ENCODE measurements around the gene ADRM1. TPM values are rescaled to one million over a fixed set of nuclear protein-coding genes. Genes with fewer than 3 reads are reported as not detected.

Gene ADRM1
- total and polyA plus RNA-seq, 2 of the 4 experiments (the other 2 are of a cell fraction), result 103 to 149 TPM

- intact Hi-C loops (cut with micrococcal nuclease), result loop anchor here (10.0 kb wide), 1 partner anchor 194 kb away; no protein-coding TSS in a partner anchor
- H3K27ac ChIP-seq (ENCODE audit: insufficient read depth, low read length), result no peak overlapping the region
- no peak overlapping the region for H3K18ac ChIP-seq (ENCODE audit: low read depth, low read length)
- POLR2A ChIA-PET (ENCODE audit: unreplicated experiment), result no interaction called here
- no peak overlapping the region for H2AK9ac ChIP-seq (replicated peaks; ENCODE audit: low read depth, low read length, poor library complexity)
- H4K91ac ChIP-seq (ENCODE audit: insufficient read depth, low read depth, low read length), result no peak overlapping the region
- H2BK20ac ChIP-seq (ENCODE audit: low read depth, low read length), result no peak overlapping the region
- peaks cover 21% of the 10 kb centered on the region for H4K20me1 ChIP-seq (ENCODE audit: insufficient read depth, low read length)
- no peak overlapping the region for H2AK5ac ChIP-seq (ENCODE audit: low read depth, low read length)
- CTCF ChIA-PET, result interaction anchor here (1.2 to 1.5 kb wide), 2 partner anchors 75 to 82 kb away, joined by 6 to 10 read pairs; no protein-coding TSS in a partner anchor
- no peak overlapping the region for H2AFZ ChIP-seq (replicated peaks; ENCODE audit: low read length, poor library complexity)
- H3K4ac ChIP-seq (ENCODE audit: low read depth, low read length), result no peak overlapping the region
- 68% methylated on average over 4 of the region's 11 CpGs; no CpG with 5 or more reads in 1 of the 2 experiments for WGBS, 2 experiments (ENCODE audit: extremely low coverage in 2 of 2, insufficient read length in 1 of 2)
- no peak overlapping the region for H3K4me3 ChIP-seq (ENCODE audit: insufficient read depth, low read depth, low read length)
- dilution Hi-C loops (cut with HindIII; ENCODE audit: low sequenced_read_pairs, unreplicated experiment), result no loop called here
- 0 out of 2 replicates have a peak, but pooled peaks cover 6% of the 10 kb centered on the region for H3K9me1 ChIP-seq (ENCODE audit: insufficient read depth, low read length)
- no peaks in the 10 kb centered on the region for H3K27me3 ChIP-seq (ENCODE audit: control insufficient read depth, insufficient read depth, low read length)
- peaks cover 0 to 24% of the 10 kb centered on the region in 2 experiments; a peak in 2 of 4 replicates for H3K79me1 ChIP-seq (ENCODE audit: low read depth in 1 of 2, low read length in 2 of 2)
- no peak overlapping the region for H3K23ac ChIP-seq (ENCODE audit: low read depth, low read length)
- no peak overlapping the region for H3K56ac ChIP-seq (ENCODE audit: extremely low read depth, insufficient read depth, low read length)
- BruUV-seq (replicated peaks), result no TSS peak
- H3K36me3 ChIP-seq (ENCODE audit: control insufficient read depth, insufficient read depth, low read length), result peaks cover 24% of the 10 kb centered on the region
- H2BK120ac ChIP-seq (ENCODE audit: low read depth, low read length), result no peak overlapping the region
- H3K9ac ChIP-seq (ENCODE audit: low read depth, low read length), result no peak overlapping the region
- peaks cover 12% of the 10 kb centered on the region for H3K4me1 ChIP-seq (ENCODE audit: control insufficient read depth, insufficient read depth, low read length)
- H3K4me2 ChIP-seq (ENCODE audit: low read depth, low read length), result no peak overlapping the region
- in situ Hi-C loops (cut with MboI; ENCODE audit: low sequenced_read_pairs), result no loop called here
- H3K9me3 ChIP-seq (ENCODE audit: control insufficient read depth, insufficient read depth, low read length), result no peaks in the 10 kb centered on the region
- no peak for DNase-seq
- no peak overlapping the region for H4K5ac ChIP-seq (ENCODE audit: low read depth, low read length)
- no peak for TF ChIP-seq RFX5 (IDR thresholded peaks at IDR 0.05; ENCODE audit: low read depth, low read length)
- TF ChIP-seq MAZ (IDR thresholded peaks at IDR 0.05; ENCODE audit: borderline replicate concordance, low read depth, low read length), result no peak
- TF ChIP-seq NFE2L2 (IDR thresholded peaks at IDR 0.05; ENCODE audit: low read depth, low read length), result no peak
- no peak for TF ChIP-seq MXI1 (IDR thresholded peaks at IDR 0.05; ENCODE audit: borderline replicate concordance, low read depth, low read length)
- TF ChIP-seq CHD1 (IDR thresholded peaks at IDR 0.05; ENCODE audit: low read depth, low read length), result no peak
- TF ChIP-seq MAFK (IDR thresholded peaks at IDR 0.05; ENCODE audit: low read depth, low read length), result no peak
- TF ChIP-seq SMC3 (IDR thresholded peaks at IDR 0.05; ENCODE audit: low read depth, low read length), result no peak
- no peak for TF ChIP-seq RCOR1 (IDR thresholded peaks at IDR 0.05; ENCODE audit: insufficient replicate concordance, low read length)
- TF ChIP-seq FOS (IDR thresholded peaks at IDR 0.05; ENCODE audit: low read depth, low read length), result no peak
- TF ChIP-seq, protein P1, sequence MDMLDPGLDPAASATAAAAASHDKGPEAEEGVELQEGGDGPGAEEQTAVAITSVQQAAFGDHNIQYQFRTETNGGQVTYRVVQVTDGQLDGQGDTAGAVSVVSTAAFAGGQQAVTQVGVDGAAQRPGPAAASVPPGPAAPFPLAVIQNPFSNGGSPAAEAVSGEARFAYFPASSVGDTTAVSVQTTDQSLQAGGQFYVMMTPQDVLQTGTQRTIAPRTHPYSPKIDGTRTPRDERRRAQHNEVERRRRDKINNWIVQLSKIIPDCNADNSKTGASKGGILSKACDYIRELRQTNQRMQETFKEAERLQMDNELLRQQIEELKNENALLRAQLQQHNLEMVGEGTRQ (IDR thresholded peaks at IDR 0.05; ENCODE audit: low read depth, low read length), result no peak
- TF ChIP-seq POLR2A (IDR thresholded peaks at IDR 0.05; ENCODE audit: low read depth, low read length), result no peak
- no peak for TF ChIP-seq CEBPB (IDR thresholded peaks at IDR 0.05; ENCODE audit: low read depth, low read length)
- no peak overlapping the region for H3K14ac ChIP-seq (replicated peaks; ENCODE audit: low read depth, low read length)
- H4K8ac ChIP-seq (ENCODE audit: low read depth in 2 of 2, low read length in 2 of 2), result no peak overlapping the region
- no peak overlapping the region for H2BK5ac ChIP-seq (ENCODE audit: low read depth, low read length, poor library complexity, severe bottlenecking)
- H2BK15ac ChIP-seq (ENCODE audit: low read depth, low read length), result no peak overlapping the region
- ATAC-seq (ENCODE audit: low read depth), result no peak
These were observed 2.5 kb upstream of the ADRM1 start for GRCh38 chr20:62300319-62300718.
